ENCODE measurements around the gene ASXL2.

ASXL2 gene

DNA sequence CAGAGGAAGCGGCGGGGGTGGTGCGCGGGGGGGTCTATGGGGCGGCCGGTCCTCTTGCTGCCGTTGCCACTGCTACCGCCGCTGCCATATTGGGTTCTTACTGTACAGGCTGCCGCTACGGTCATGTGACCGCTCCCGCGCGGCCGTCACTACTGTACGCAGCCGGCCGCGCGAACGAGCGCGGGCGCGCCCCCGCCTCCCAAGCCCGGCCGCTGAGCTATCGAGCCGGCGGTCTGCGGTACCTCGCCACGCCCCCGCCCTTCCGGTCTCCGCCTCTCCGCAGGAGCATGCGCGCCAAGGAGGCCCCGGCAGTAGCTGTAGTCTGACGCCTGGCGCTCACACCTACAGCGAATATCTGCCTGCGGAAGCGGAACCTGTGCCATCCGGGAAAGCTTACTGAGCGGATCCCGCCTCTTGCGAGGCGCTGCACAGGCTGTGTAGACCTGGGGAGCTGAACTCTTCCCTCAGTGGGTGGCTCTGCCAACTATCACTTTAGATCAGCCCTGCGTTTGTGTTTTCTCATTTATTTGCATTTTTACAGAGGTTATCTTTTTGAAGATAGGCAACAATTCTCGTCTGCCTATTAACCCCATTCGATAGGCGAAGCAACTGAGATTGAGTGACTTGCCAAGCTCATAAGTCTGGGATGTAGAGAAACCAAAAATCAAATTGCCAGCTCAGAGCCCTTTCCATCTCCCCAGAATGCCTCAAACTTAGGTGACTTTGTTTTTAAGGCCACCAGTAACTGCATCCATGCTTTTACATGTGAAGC, at the start of gene ASXL2:
Gene ASXL2 (minus strand): TSS at position 127 of the 772 bp plus-strand sequence. CDS start 265 bp downstream, outside the sequence.
- H3K9me2 ChIP-seq (replicated peaks; ENCODE audit: insufficient read depth, low read length) = no peaks in the 10 kb centered on the region
- H3F3A ChIP-seq (ENCODE audit: insufficient read depth) = peaks cover 15% of the 10 kb centered on the region
- no peaks in the 10 kb centered on the region for H3K36me3 ChIP-seq (ENCODE audit: low read length)
- peak within 1 kb of the TSS; percentile 94 for H3K4me3 ChIP-seq (ENCODE audit: insufficient read depth, low read length, poor library complexity, severe bottlenecking)
- H4K20me1 ChIP-seq (ENCODE audit: low read depth, low read length) = no peaks in the 10 kb centered on the region
- peak within 1 kb of the TSS; percentile 95 for H3K9ac ChIP-seq (ENCODE audit: low read length)
- peak within 1 kb of the TSS; percentile 96 for H3K4me2 ChIP-seq (ENCODE audit: low read depth, low read length, poor library complexity, severe bottlenecking)
- H3K79me2 ChIP-seq (ENCODE audit: insufficient read depth, low read length) = peaks cover 42% of the 10 kb centered on the region
- H3K27ac ChIP-seq (ENCODE audit: low read depth, low read length) = peak within 1 kb of the TSS; percentile 81
- H2AFZ ChIP-seq (ENCODE audit: low read depth, low read length, severe bottlenecking) = peak within 1 kb of the TSS; percentile 87
- H3K27me3 ChIP-seq (ENCODE audit: low read length) = no peaks in the 10 kb centered on the region
- no peaks in the 10 kb centered on the region for H3K9me3 ChIP-seq (ENCODE audit: insufficient read depth, low read length)
- TF ChIP-seq, protein P1, sequence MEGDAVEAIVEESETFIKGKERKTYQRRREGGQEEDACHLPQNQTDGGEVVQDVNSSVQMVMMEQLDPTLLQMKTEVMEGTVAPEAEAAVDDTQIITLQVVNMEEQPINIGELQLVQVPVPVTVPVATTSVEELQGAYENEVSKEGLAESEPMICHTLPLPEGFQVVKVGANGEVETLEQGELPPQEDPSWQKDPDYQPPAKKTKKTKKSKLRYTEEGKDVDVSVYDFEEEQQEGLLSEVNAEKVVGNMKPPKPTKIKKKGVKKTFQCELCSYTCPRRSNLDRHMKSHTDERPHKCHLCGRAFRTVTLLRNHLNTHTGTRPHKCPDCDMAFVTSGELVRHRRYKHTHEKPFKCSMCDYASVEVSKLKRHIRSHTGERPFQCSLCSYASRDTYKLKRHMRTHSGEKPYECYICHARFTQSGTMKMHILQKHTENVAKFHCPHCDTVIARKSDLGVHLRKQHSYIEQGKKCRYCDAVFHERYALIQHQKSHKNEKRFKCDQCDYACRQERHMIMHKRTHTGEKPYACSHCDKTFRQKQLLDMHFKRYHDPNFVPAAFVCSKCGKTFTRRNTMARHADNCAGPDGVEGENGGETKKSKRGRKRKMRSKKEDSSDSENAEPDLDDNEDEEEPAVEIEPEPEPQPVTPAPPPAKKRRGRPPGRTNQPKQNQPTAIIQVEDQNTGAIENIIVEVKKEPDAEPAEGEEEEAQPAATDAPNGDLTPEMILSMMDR (IDR thresholded peaks at IDR 0.05; ENCODE audit: insufficient read depth, low read length, poor library complexity, severe bottlenecking) = no peak
- TF ChIP-seq EZH2phosphoT487 (conservative IDR thresholded peaks at IDR 0.05; ENCODE audit: low read length) = no peak

DNA sequence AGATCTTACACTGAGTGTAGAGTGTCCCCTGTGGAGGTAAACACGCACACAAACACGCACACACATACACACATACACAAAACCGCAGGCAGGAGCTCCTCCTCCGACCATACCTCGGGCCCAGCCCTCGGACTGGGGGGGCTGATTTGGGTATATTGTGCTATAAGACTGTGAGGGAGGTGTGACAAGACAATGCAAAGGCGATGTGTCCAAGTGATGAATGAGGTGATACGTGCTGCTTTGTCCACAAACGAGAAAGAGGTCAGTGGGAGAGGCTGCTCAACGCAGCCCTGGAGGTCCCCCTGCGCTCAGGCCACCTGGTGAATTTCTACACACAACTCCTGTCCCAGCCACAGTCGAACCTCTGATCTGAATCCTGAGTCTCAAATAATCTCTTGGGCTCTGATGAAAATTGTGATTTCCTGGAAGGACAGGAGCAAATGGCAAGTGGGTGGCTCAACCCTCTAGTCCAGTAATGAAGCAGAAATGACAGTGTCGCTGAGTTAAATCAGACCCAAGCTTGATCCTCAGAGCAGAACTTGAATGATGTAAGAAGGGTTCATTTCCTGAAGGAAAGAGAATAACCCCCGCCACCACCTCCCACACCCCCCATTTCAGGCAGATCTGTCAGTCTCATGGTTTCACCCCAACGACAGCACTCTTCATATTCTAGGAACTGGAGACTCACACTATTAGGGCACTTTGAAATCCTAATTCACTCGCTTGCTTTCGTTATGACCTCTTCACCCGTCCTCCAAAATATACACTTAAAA, 48.9 kb upstream of the ASXL2 start:
- H3K79me2 ChIP-seq (ENCODE audit: insufficient read depth, low read length) = no peaks in the 10 kb centered on the region
- no peak overlapping the region for H3K4me2 ChIP-seq (ENCODE audit: low read depth, low read length, poor library complexity, severe bottlenecking)
- no peak overlapping the region for H3K27ac ChIP-seq (ENCODE audit: low read depth, low read length)
- H4K20me1 ChIP-seq (ENCODE audit: low read depth, low read length) = no peaks in the 10 kb centered on the region
- H3K4me3 ChIP-seq (ENCODE audit: insufficient read depth, low read length, poor library complexity, severe bottlenecking) = no peak overlapping the region
- H3F3A ChIP-seq (ENCODE audit: insufficient read depth) = no peaks in the 10 kb centered on the region
- H2AFZ ChIP-seq (ENCODE audit: low read depth, low read length, severe bottlenecking) = no peak overlapping the region
- H3K9ac ChIP-seq (ENCODE audit: low read length) = no peak overlapping the region
- H3K9me2 ChIP-seq (replicated peaks; ENCODE audit: insufficient read depth, low read length) = no peaks in the 10 kb centered on the region
- H3K27me3 ChIP-seq (ENCODE audit: low read length) = no peaks in the 10 kb centered on the region
- TF ChIP-seq, protein P1 (IDR thresholded peaks at IDR 0.05; ENCODE audit: insufficient read depth, low read length, poor library complexity, severe bottlenecking) = no peak
- no peak for TF ChIP-seq EZH2phosphoT487 (conservative IDR thresholded peaks at IDR 0.05; ENCODE audit: low read length)
- no peaks in the 10 kb centered on the region for H3K9me3 ChIP-seq (ENCODE audit: insufficient read depth, low read length)
- no peaks in the 10 kb centered on the region for H3K36me3 ChIP-seq (ENCODE audit: low read length)

DNA sequence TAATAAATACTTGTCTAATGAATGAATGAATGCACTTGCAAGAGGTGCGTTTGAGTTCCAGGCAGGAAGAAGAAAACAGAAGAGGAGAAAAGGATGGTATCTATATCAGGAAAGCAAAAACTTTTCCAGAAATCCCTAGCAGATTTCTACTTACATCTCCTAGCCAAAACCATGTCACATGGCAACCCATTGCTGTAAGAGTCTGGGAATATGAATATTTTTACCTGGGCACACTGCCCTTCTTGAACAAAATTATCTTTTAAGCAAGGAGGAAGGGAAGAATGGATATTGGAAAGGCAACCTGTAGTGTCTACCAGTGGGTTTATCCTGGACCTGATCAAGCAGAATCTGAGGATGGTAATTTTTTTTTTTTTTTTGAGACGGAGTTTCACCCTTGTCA, 44.2 kb upstream of the ASXL2 start:
- H3K4me3 ChIP-seq (ENCODE audit: insufficient read depth, low read length, poor library complexity, severe bottlenecking) = no peak overlapping the region
- H2AFZ ChIP-seq (ENCODE audit: low read depth, low read length, severe bottlenecking) = no peak overlapping the region
- H3K9ac ChIP-seq (ENCODE audit: low read length) = no peak overlapping the region
- H3K79me2 ChIP-seq (ENCODE audit: insufficient read depth, low read length) = no peaks in the 10 kb centered on the region
- no peak overlapping the region for H3K27ac ChIP-seq (ENCODE audit: low read depth, low read length)
- H3K27me3 ChIP-seq (ENCODE audit: low read length) = no peaks in the 10 kb centered on the region
- TF ChIP-seq EZH2phosphoT487 (conservative IDR thresholded peaks at IDR 0.05; ENCODE audit: low read length) = no peak
- TF ChIP-seq, protein P1 (IDR thresholded peaks at IDR 0.05; ENCODE audit: insufficient read depth, low read length, poor library complexity, severe bottlenecking) = no peak
- no peaks in the 10 kb centered on the region for H3K9me2 ChIP-seq (replicated peaks; ENCODE audit: insufficient read depth, low read length)
- H3F3A ChIP-seq (ENCODE audit: insufficient read depth) = no peaks in the 10 kb centered on the region
- H3K9me3 ChIP-seq (ENCODE audit: insufficient read depth, low read length) = no peaks in the 10 kb centered on the region
- no peaks in the 10 kb centered on the region for H3K36me3 ChIP-seq (ENCODE audit: low read length)
- no peaks in the 10 kb centered on the region for H4K20me1 ChIP-seq (ENCODE audit: low read depth, low read length)
- no peak overlapping the region for H3K4me2 ChIP-seq (ENCODE audit: low read depth, low read length, poor library complexity, severe bottlenecking)
